ENCODE results near the gene SEC16B. TPM values are rescaled to one million over a fixed set of nuclear protein-coding genes. Genes with fewer than 3 reads are reported as not detected.

SEC16B gene
- total RNA-seq, 1 donor from 2014 or later = 0.64 TPM

Other genes starting within 250 kb of the SEC16B start
- 34.2 and 35.4 TPM in 2 replicates for gene RASAL2, start 124.0 kb upstream of the SEC16B start, total RNA-seq